Thyroid gland (tissue), 4 donors: ENCODE results near the gene WNT3. TPM values are rescaled to one million over a fixed set of nuclear protein-coding genes. Genes with fewer than 3 reads are reported as not detected.

Experiments
- DNase-seq, 2 donors: peaks; one replicate each; pipeline ENCODE4 v3.0.0-alpha.2; 2019
- H3K27ac ChIP-seq, 3 donors: fragments of 200-600 bp; sonication (generic); 1 replicate in 2 of 3; 2 replicates in 1 of 3; pipeline ENCODE4 v1.5.1; 2016 to 2019; ENCODE audit warnings: mild to moderate bottlenecking in 1 of 3, moderate library complexity in 1 of 3
- H3K27me3 ChIP-seq: fragments of 200-600 bp; sonication (generic); one replicate; pipeline ENCODE4 v1.5.1; 2019
- H3K36me3 ChIP-seq, 2 donors: fragments of 200-600 bp; sonication (generic); one replicate each; pipeline ENCODE4 v1.5.1; 2016 to 2019
- H3K4me1 ChIP-seq, 2 donors: fragments of 200-600 bp; sonication (generic); one replicate each; pipeline ENCODE4 v1.5.1; 2017 to 2019
- H3K4me3 ChIP-seq, 3 donors: fragments of 200-600 bp; sonication (generic); replicated peaks in 1 of 3; 1 replicate in 2 of 3; 2 replicates in 1 of 3; pipeline ENCODE4 v1.5.1; 2016; ENCODE audit warnings: mild to moderate bottlenecking in 1 of 3
- H3K9me3 ChIP-seq: fragments of 200-600 bp; sonication (generic); one replicate; pipeline ENCODE4 v1.5.1; 2017
- POLR2A ChIP-seq, 2 donors: fragments of 450-650 bp; IDR thresholded peaks; one replicate each; pipeline ENCODE4 v1.6.1; 2017; ENCODE audit warnings: antibody characterized with exemption in 2 of 2, mild to moderate bottlenecking in 2 of 2, moderate library complexity in 1 of 2
- WGBS, 2 donors: methylation state at CpG; one replicate each; pipeline ENCODE4 v1.1.5; 2017; 5-methylcytosine and 5-hydroxymethylcytosine counted together
- intact Hi-C: fragments of 100-400 bp; cut with DNase I; formaldehyde crosslinking; loops from one replicate; pipeline ENCODE4 v1.15.1; 2023
- total RNA-seq, 4 donors: library from RNA; depleted of rRNA; stranded (reverse); fragments of >200 nt; gene quantifications; one replicate each; pipeline ENCODE4 v1.2.3, GENCODE V29; 2016
- TF ChIP-seq, protein P1 (sequence below), 6 experiments: fragments of 200-600 bp in 3 of 6; fragments of 450-650 bp in 3 of 6; sonication (generic) in 3 of 6; IDR thresholded peaks; one replicate each; pipeline ENCODE4 v1.5.1; 2016 to 2019; ENCODE audit warnings: antibody characterized with exemption in 6 of 6, mild to moderate bottlenecking in 2 of 6, inconsistent platforms in 1 of 6, moderate library complexity in 1 of 6

WNT3 gene, protein sequence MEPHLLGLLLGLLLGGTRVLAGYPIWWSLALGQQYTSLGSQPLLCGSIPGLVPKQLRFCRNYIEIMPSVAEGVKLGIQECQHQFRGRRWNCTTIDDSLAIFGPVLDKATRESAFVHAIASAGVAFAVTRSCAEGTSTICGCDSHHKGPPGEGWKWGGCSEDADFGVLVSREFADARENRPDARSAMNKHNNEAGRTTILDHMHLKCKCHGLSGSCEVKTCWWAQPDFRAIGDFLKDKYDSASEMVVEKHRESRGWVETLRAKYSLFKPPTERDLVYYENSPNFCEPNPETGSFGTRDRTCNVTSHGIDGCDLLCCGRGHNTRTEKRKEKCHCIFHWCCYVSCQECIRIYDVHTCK
- 1 to 10 TPM in 1 of 4 donors, under 1 TPM in 3; 0.68 to 2.4 (median 0.82) TPM for total RNA-seq

DNA sequence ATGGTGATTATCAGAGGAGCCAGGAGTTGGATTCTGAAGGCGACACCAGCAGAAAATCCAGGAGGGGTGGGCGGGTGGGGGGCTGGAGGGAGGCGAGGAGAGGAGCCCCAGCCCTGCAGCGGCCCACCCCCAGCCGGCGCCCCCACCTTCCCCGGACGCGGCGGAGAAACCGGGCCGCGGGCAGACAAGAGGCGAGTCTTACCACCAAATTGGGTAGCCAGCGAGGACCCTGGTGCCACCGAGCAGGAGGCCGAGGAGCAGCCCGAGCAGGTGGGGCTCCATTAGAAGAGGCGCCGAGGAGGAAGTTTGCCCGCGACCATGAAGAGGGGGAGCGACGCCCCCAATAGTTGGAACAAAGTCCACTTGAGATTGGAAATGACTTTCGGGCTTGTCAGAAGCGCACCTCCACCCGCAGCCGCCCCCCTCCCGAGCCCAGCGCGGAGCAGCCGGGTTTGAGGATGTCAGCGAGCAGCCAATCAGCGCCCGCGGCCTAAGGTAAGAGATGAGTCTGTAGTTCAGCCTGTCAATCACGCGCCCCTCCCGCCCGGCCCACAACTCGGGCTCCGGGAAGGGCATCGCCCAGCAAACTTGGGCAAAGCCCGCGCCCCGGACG, at the start of gene WNT3:
Gene WNT3, minus strand, starts transcription at position 377 of the 613 bp plus-strand sequence. Its CDS starts 95 bp downstream, at position 282.
- peaks cover 4 to 17% of the 10 kb centered on the region in 2 donors for H3K4me1 ChIP-seq
- 0 to 3% methylated on average over 14 of the region's 47 CpGs for WGBS, 2 donors
- no peak for DNase-seq
- peaks cover 38% of the 10 kb centered on the region for H3K27me3 ChIP-seq
- H3K4me3 ChIP-seq = no peak within 1 kb of the TSS
- H3K9me3 ChIP-seq = no peaks in the 10 kb centered on the region
- no peak within 1 kb of the TSS for H3K27ac ChIP-seq
- TF ChIP-seq, protein P1, sequence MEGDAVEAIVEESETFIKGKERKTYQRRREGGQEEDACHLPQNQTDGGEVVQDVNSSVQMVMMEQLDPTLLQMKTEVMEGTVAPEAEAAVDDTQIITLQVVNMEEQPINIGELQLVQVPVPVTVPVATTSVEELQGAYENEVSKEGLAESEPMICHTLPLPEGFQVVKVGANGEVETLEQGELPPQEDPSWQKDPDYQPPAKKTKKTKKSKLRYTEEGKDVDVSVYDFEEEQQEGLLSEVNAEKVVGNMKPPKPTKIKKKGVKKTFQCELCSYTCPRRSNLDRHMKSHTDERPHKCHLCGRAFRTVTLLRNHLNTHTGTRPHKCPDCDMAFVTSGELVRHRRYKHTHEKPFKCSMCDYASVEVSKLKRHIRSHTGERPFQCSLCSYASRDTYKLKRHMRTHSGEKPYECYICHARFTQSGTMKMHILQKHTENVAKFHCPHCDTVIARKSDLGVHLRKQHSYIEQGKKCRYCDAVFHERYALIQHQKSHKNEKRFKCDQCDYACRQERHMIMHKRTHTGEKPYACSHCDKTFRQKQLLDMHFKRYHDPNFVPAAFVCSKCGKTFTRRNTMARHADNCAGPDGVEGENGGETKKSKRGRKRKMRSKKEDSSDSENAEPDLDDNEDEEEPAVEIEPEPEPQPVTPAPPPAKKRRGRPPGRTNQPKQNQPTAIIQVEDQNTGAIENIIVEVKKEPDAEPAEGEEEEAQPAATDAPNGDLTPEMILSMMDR (IDR thresholded peaks at IDR 0.05) = no peak
- TF ChIP-seq POLR2A (IDR thresholded peaks at IDR 0.05) = no peak
- no peaks in the 10 kb centered on the region for H3K36me3 ChIP-seq
- intact Hi-C loops = no loop called here

DNA sequence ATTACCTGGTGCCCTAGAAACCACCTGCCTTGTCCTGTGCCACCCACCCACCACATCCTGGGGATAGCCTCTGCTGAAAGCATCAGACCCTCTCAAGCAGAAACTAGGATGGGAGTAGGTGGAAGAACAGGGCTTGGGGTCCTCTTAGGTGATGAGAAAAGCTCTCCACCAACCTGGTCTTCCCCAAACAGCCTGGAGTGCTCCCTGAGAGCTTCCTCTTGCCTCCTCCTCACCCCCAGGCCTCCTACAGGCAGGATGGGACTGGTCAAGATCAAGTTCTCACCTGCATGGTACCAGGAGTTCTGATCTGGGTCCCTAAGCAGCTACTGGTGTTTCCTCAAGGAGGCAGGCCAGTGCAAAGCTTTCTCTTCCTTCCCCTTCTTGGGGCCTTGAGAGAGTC, 48.3 kb upstream of the WNT3 start:
- Histone ChIP-seq H3K36me3 (no peaks in the 10 kb centered on the region), H3K4me3 (no peak overlapping the region), H3K4me1 (no peaks in the 10 kb centered on the region), H3K27me3 (no peaks in the 10 kb centered on the region), H3K27ac (no peak overlapping the region), H3K9me3 (no peaks in the 10 kb centered on the region)
- TF ChIP-seq, protein P1 (IDR thresholded peaks at IDR 0.05) = no peak
- no peak for TF ChIP-seq POLR2A (IDR thresholded peaks at IDR 0.05)
- intact Hi-C loops = no loop called here
- no peak for DNase-seq

DNA sequence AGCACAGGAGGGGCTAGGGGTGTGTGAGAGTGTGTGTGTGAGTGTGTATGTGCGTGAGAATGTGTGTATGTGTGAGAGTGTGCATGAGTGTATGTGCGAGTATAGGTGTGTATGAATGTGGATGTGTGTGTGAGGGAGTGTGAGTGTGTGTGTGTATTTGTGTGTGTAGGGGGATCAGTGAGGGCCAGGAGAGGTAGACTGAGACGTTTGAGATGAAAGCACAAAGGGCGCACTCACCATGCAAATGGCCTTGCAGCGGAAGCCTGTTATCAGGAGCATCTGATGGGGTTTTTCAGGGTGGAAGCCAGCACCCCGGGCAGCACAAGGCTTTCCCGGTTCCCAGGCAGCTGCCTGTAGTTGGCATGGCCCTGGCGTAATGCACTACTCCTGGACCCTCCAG, 47.8 kb upstream of the WNT3 start:
- 78 to 84% methylated on average over 8 of the region's 8 CpGs for WGBS, 2 donors
- Histone ChIP-seq H3K27me3 (no peaks in the 10 kb centered on the region), H3K9me3 (no peaks in the 10 kb centered on the region), H3K4me3 (no peak overlapping the region), H3K4me1 (no peaks in the 10 kb centered on the region), H3K27ac (no peak overlapping the region), H3K36me3 (no peaks in the 10 kb centered on the region)
- intact Hi-C loops = no loop called here
- TF ChIP-seq, protein P1 (IDR thresholded peaks at IDR 0.05) = no peak
- TF ChIP-seq POLR2A (IDR thresholded peaks at IDR 0.05) = no peak
- DNase-seq = no peak

DNA sequence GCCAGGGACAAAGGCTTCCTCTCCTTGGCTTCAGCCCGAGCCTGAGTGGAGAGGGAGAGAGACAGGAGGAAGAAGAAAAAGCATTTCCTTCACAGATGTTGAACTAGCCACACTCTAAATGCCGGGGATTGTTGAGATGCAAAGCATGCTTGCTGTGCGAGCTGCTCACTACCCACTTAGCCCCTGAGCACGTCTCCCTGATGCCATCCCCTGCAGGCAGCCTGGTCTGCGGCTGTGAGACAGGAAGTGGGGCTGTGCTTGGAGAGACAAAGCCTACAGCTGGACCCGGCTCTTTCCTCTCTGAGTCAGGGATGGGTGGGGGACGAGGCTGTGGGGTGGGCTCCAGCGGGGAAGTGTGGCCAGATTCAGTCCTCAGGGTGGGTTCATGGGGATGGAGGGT, 46.6 kb upstream of the WNT3 start:
- intact Hi-C loops = no loop called here
- Histone ChIP-seq H3K27ac (no peak overlapping the region), H3K4me1 (no peaks in the 10 kb centered on the region), H3K27me3 (no peaks in the 10 kb centered on the region), H3K36me3 (no peaks in the 10 kb centered on the region), H3K9me3 (no peaks in the 10 kb centered on the region), H3K4me3 (no peak overlapping the region)
- WGBS, 2 donors = 22 to 28% methylated on average over 8 of the region's 8 CpGs
- TF ChIP-seq, protein P1 (IDR thresholded peaks at IDR 0.05) = no peak
- TF ChIP-seq POLR2A (IDR thresholded peaks at IDR 0.05) = no peak
- DNase-seq = no peak
